SU-DHL-6 (cell line): ENCODE measurements around the gene SOX30.
"Not testable (repeated sequence)": the region's sequence is repeated elsewhere in the genome, so short reads cannot be mapped to it uniquely, and the experiment has no call there.

Experiments
- CTCF ChIP-seq: fragments of 200-600 bp; sonication (generic); IDR thresholded peaks from one replicate; pipeline ENCODE4 v1.5.1; 2017; ENCODE audit warnings: antibody characterized with exemption, mild to moderate bottlenecking, low read length, moderate library complexity; ENCODE audit not compliant: insufficient read depth, poor library complexity, severe bottlenecking
- EZH2phosphoT487 ChIP-seq: fragments of 200-600 bp; sonication (generic), shearing (Covaris generic); conservative IDR thresholded peaks from 2 replicates; pipeline ENCODE4 v1.6.1; 2018; ENCODE audit warnings: mild to moderate bottlenecking, antibody characterized with exemption, low read length, moderate library complexity, mixed read lengths

GRCh38 chr5:157686276-157687197 is 34.3 kb upstream of the SOX30 start:
- TF ChIP-seq CTCF, EZH2phosphoT487: not testable (repeated sequence)
